T-helper 2 cell (primary cell): ENCODE data around the gene DOCK1.

Experiments
- DNase-seq, 5 experiments: peaks; one replicate each; pipeline versions ENCODE4 v3.0.0 to v3.0.0-alpha.2; 2012 to 2022

The DOCK1 gene

DNA sequence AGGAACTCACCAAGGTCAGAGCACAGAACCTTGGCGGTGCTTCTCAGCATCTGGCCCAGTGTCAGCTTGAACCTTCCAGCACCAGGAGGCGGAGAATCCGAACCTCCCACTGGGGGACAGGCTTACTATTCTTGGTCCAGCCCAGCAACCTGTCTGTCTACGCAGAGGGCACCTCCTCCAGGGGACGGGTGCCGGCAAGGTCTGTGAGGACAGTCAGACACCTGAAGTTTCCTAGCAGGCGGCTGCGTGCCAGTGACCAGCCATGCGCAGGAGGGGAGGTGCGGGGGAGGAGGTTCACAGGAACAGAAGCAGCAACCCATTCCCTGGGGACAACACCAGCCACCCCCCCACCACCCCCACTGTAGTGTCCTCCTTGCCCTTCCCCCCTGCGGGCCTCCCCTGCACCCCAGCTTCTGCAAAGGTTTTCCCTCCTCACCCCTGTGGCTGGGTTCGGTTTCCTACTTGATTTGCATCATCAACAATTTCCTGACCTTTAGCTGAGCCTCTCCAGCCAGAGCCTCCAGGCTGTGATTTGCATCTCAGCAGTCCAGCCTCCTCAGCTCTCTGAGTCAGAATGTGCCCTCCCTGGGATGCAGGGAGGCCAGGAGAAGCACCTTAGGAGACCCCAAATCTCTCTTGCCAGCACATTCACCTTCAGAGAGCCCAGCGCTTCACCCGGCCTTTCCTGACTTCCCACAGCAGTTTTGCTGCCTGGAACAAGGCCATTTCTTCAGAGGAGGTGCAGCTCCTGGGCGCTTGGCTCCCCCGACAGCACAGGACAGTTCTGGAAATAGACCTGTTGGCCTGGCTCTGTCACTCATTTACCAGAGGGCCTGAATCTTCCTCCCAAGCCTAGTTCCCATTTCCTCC is 536.4 kb downstream of the DOCK1 start:
- no peak for DNase-seq

GRCh38 chr10:127442220-127442525 is 536.9 kb downstream of the DOCK1 start:
- no peak for DNase-seq

GRCh38 chr10:127444155-127444554 is 538.9 kb downstream of the DOCK1 start:
- no peak for DNase-seq

- DNase-seq = no peak
Observed at GRCh38 chr10:127447197-127447596, 542.0 kb downstream of the DOCK1 start.

GRCh38 chr10:127449490-127449889 is 544.3 kb downstream of the DOCK1 start:
- no peak for DNase-seq

GRCh38 chr10:127450644-127451043 is 545.4 kb downstream of the DOCK1 start:
- no peak for DNase-seq

DNA sequence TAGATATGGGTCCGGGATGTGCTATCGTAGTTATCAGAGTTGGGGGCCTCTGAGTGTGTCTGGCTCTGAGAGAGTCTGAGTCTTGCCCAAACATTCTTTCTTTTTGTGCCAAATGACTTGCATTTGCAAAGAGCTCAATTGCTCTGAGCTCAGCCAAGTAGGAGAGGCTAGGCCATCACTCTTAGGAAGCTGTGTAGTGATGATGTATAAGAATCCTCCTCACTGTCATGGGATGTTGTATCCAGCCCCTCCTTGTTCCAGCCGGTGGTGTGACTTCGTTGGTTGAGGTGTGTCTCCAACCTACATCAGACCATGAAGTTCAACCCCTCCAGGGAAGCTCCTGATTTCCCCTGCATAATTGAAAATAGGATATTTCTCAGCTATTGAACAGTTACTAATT is 546.4 kb downstream of the DOCK1 start:
- DNase-seq = no peak

- DNase-seq = no peak
Observed at GRCh38 chr10:127452568-127452967, 547.3 kb downstream of the DOCK1 start.

- DNase-seq = no peak
Observed at GRCh38 chr10:127453706-127454105, 548.5 kb downstream of the DOCK1 start.

DNA sequence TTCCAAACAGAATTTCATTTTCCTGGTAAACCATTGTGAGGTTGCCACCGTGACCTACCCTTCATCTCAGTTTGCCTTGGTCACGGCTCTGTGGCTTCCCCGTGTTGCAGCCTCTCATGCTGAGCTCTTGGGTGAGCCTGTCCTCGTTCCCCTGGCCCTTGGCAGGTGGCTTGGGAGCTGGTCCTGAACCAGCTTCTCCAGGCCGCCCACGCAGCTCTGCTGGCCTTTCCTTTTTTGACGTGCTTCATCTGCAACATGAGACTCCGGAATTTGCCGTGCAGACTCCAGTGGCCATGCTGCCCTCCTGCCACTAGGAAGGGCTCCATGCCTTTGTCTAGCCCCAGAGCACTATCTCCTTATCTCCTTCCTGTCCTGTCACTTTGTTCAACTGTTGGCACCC is 550.9 kb downstream of the DOCK1 start:
- DNase-seq = no peak

- DNase-seq = no peak
Observed at GRCh38 chr10:127458016-127458810, 553.0 kb downstream of the DOCK1 start.

DNA sequence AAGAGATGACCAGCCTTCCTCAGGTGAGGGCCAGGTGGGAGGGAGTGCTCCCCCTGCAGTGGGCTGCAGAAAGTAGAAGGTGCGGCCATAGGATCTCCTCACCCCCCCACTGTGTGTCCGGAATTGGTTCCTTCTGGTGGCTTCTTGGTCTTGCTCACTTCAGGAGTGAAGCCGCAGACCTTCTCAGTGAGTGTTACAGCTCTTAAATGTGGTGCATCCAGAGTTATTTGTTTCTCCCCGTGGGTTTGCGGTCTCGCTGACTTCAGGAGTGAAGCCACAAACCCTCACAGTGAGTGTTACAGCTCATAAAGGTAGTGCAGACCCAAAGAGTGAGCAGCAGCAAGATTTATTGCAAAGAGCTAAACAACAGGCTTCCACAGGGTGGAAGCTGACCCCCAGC is 553.6 kb downstream of the DOCK1 start:
- no peak for DNase-seq

DNA sequence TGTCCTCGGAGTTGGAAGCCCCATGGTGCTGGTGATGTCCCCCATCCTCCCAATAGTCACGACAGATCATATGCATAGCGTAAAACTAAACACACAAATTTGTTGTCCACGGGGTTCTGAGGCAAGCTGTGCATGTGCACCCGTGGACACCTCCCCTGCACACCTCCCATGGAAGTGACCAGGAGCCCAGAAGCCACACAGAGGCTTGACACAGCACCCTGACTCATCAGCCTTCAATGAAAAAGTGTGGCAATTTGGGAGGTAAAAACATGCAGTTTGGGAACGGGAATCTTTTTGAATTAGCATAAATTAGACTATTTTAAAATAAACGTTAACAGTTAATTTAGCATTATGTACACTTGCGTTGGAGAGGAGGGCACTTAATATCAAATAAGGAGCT is 554.7 kb downstream of the DOCK1 start:
- DNase-seq = no peak

- DNase-seq = no peak
Observed at GRCh38 chr10:127462643-127463295, 557.5 kb downstream of the DOCK1 start.

DNA sequence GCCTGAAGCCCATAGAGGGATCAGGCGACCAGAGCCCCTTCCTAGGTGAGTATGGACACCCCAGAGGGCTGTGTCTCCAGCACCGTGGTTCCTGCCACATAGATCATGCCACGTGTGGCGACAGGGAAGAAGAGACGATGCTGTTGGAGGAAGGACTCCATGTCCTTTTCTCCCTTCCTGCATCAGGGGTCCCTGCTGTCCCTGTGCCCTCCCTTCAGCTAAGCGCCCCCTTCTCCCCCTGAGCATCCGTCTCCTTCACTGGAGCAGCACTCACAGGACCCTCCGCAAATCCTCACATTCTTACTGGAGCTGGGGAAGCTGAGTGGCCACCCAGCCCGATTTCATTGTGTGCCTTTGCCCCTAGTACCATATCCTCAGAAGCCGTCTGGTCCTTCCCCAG is 558.3 kb downstream of the DOCK1 start:
- DNase-seq = no peak

GRCh38 chr10:127464561-127464960 is 559.3 kb downstream of the DOCK1 start:
- no peak for DNase-seq

GRCh38 chr10:127467811-127468210 is 562.6 kb downstream of the DOCK1 start:
- DNase-seq = no peak

DNA sequence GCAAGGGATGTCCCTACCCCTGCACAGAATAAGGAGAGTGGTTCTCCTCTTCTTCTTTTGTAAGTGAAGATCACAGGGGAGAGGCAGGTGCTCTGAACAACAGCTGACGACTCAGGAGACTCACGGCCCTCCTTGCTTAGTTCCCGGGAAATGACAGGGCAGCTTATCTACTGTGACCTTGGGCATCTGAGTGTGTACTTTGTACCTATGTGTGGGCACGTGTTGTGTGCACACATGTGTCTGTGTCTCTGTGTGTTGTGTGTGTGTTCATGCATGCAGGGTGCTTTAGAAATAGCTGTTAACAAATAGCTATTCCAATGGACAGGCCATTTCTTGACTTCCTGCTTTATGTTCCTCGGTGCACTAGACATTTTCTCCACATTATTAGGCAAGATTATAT is 563.4 kb downstream of the DOCK1 start:
- no peak for DNase-seq

- no peak for DNase-seq
Observed at GRCh38 chr10:127470911-127471310, 565.7 kb downstream of the DOCK1 start.

DNA sequence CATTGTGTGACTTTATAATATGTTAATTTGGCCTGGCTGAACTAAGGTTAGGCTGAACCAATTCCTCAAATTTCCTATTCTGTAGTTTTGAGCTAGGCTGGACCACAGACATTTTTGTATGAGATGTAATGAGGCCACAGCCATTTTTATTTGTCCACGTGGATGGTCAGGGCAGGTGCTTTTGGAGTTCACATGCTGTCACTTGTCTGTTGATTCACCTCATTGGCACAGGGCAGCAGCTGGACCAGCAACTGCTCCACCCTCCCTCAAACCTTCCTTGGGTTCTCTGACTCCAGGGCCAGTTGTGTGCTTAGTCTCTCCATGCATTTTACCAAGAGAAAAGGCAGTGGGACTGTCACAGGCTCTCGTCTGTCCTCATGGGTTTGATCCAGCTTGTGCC is 567.7 kb downstream of the DOCK1 start:
- no peak for DNase-seq

DNA sequence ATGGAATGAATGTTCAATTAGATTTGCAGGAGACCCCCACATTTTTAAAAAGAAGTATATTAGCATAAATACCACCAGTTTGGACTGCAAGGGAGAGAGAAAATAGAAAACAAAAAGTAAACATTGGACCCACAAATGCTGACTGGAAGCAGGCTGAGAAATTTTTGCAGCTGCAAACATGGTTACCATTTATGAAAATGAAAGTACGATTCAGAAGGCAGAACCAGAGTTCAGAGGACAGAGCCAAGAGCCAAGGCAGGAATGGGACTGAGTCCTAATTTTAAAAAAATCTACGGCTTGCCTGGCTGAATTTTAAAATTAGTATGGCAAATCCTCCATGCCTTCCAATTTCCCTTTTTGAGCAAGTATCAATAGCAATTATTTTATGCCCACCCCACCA is 569.3 kb downstream of the DOCK1 start:
- no peak for DNase-seq

GRCh38 chr10:127485153-127485857 is 580.1 kb downstream of the DOCK1 start:
- no peak for DNase-seq

- DNase-seq = no peak
Observed at GRCh38 chr10:127486355-127486754, 581.1 kb downstream of the DOCK1 start.
